ENCODE measurements around the gene KRT27. TPM values are rescaled to one million over a fixed set of nuclear protein-coding genes. Genes with fewer than 3 reads are reported as not detected.

The KRT27 gene
- total RNA-seq, 1 donor from 2014 or later: not detected

DNA sequence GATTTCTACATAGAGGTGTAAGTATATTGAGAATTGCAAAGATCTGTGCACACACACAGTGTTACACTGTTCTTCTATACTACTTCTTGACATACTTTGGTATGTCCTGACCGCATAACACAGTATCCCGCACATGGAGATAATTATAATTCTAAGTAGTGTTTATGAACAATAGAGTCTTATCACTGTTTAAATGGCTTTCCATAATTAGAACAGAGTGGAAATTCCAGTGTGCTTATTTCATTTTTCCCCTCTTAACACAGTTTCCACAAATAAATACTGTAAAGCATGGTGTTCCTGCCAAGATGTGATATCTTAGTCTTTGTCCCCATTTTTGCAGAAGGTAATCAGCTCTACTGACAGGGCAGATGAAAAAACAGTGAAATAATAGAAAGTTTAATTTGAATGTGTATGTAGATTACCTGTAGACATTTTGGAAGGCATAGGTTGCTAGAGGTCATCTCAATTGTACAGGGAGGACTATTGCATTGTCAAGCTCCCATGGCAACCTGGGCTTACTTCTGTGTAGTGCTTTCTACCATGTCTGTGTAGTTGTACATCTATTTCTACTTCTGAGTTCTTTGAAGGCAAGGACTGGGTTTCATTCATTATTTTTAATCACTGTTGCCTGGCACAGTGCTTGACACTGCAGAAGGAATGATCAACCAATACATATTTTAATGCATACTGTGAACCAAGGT, 27.5 kb upstream of the KRT27 start:
- DNase-seq (ENCODE audit: low spot score): no peak

DNA sequence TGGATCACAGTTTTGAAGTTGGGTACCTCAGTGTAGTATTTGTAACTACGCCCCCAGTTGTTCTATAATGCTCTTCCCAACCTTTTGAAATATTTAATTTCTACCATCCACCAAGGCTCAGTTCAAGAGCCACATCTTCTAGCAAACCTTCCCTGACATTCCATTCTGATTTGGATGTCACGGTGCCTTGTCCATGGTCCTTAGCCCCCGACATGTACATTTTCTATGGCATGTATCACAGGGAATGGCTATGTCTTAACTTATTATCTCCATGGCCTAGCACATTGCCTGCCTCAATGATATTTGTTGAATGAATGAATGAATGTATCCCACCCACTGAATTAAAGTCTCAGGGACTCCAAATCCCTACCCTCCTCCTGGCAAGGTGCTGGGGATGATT, 23.8 kb upstream of the KRT27 start:
- no peak for DNase-seq (ENCODE audit: low spot score)

DNA sequence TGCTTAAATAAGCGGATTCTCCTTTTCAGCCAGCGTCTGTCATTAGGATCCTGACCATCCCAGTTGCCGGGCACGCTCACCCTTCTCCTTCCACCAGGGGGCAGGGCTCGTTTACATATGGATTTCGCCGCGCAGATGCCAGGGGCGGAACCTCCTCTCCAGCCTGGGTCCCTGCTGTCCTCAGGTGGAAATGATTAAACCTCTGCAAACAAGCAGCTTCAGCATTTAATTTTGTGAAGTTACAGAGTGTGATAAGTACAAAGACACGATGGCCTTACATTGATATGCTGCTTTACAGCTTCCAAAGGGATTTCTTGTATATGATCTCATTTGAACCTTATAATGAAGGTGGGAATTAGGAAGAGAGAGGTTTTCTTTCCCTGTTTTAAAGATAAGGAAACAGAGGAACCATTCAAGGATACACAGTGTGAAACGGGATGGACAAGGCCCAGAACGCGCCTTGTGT, 21.3 kb upstream of the KRT27 start:
- DNase-seq (ENCODE audit: low spot score): peak; percentile 75

DNA sequence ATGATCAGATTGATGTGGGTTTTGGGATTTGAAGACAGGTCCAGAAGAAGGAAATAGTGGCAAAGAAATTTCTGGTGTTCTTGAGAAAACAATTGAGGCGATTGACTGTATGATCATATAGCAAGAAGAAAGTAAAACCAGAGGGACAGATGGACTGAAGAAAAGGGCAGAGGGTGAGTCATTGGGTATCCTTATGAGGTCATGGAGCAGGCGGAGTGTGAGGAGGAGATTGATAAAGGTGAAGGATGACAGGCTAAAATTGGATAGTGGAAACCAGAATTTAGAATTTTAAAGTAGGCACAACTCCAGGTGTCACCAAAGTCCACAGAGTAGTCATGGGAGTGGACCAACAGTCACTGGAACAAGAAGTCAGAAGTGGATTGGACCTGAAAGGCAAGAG, 18.8 kb upstream of the KRT27 start:
- DNase-seq (ENCODE audit: low spot score): no peak

DNA sequence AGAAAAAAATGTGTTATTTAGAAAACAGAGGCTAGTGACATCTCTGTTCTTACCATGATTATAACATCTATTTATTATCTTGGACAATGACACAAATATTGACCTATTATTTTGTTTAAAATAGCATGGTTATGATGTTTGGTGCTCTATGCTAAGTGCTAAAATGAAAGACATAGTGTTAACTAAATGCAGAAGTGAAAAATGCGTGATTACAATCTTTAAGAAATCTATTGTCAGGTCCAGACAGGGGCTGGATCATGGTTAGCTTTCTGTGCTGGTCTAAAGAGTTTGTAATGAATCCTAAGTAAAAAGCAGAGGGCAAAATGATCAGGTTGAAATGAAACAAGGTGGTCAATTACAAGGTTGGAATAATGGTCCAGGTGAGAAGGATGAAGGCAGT, 18.0 kb upstream of the KRT27 start:
- no peak for DNase-seq (ENCODE audit: low spot score)

DNA sequence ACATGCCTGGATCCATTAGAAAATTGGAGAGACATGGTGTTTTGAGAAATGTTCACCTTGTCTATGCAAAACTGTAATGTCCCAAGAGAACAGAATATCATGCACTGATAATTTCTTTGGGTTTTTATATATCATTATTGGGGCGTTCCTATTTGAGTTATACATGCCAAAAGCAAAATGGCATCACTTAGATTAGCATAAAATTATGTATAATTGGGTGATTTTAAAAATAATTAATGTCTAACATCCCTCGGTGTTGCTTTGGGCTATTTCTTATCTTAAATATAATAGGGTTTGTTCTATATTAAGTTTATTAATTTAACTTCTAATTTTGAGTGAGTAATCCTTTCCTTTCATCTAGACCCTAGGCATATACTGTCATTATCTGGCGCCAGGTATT, 17.5 kb upstream of the KRT27 start, which contains the start of gene KRT28:
TSS of gene KRT28 (minus strand) at position 101 of the 400 bp plus-strand sequence. CDS start at position 35, 66 bp downstream.
- no peak for DNase-seq (ENCODE audit: low spot score)

DNA sequence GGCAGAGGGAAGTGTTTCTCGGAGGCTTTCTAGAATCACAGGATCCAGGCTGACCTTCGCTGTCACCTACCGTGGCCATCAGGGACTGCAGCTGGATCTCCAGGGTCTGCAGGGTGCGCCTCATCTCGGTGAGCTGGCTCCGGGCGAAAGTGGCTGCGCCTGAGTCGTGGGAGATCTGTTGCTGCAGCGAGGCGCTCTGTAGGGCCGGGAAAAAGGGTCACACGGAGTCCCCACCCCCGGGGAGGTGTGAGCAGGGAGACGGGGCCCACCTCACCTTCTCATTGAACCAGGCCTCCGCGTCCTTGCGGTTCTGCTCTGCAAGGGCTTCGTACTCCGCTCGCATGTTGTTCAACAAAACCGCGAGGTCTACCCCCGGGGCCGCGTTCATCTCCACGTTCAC, 14.5 kb upstream of the KRT27 start:
- DNase-seq (ENCODE audit: low spot score): no peak

DNA sequence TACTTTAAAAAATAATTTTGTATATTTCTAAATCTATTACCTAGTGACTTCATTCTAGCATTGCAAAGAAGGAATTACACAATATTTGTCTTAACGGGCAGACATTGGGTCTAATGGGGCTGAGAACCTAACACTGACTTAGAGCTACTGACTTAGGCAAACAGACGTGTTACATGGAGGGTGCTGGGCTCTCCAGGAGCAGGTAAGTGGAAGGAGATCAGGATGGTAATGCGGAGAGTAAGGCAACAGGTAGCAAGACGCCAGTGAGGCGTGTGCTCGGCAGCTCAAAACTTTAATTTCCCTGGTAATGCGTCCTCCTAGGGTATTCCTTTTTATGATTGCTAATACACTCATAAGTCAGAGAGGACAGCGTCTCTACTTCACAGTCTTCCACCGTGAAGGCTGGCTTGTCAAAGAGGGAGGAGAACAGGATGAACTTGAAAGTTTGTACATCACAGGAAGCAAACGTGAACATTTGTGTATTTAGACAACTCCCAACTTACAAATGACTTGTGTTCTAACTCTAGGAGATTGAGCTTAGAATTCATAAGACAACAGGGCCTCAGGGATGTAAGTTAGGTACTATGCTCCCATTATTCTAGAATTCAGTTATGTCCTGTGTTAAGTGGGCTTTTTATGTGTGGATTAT, 12.8 kb upstream of the KRT27 start:
- no peak for DNase-seq (ENCODE audit: low spot score)

DNA sequence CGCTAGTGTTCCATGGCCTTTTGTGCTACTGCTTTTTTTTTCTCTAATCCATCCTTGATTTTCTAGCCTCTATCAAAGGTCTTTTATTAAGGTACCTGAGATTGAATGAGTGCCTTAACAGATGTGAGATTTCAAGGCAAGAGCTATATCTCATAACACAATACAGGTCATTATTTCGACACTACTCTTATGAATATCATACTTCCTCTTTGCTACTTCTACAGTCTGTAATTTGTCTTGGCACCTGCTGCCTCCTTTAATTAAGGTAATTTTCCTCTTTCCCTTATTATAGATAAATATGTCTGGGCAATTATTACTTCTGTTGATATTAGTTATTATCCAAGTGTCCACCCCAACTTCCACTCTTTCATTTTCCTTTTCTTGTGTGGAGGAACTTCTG, 12.1 kb upstream of the KRT27 start:
- no peak for DNase-seq (ENCODE audit: low spot score)

DNA sequence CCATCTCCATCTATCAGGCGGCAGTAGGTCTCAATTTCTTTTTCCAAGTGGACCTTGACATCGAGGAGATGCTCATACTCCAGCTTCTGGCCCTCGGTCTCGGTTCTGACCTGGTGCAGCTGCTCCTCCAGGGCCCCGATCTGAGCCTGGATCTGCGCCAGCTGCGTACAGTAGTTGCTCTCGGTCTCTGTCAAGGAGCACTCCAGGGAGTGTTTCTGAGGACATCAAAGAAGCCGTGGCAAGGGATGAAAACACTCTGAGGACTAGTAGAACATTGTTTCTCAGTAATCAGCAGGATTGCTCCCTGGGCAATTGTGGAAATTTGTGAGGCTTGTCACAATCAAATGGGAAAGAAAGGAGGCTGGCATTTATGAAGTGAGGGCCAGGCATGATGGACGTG, 11.5 kb upstream of the KRT27 start:
- DNase-seq (ENCODE audit: low spot score): no peak

DNA sequence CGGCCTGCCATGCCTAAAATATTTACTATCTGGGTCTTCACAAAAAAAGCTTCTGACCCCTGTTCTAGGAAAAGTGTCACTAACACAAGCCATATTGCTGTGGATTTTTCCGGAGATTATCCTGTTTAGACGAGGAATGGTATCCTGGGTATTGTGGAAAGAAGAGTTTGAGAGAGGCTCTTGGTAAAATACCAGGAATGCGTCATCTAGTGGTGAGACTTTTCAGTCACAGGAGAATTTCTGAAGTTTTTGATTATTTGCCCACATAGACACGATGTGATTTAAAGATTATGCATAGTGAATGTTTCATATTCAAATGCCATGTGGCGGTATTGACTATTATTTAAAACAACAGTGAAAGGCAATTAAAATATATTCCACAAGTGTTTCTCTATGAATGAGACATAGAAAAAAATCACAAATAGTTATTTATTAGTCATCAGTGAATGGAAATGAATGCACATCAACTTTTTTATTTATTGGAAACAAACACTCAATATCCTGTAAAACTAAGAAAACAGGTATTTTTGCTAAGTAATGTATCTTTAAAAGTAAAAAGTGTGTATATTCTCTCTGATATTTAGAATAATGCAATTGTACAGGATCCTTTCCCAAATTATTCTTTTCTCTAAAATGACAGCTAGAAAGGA, 9.6 kb upstream of the KRT27 start:
- peak; percentile 74 for DNase-seq (ENCODE audit: low spot score)

DNA sequence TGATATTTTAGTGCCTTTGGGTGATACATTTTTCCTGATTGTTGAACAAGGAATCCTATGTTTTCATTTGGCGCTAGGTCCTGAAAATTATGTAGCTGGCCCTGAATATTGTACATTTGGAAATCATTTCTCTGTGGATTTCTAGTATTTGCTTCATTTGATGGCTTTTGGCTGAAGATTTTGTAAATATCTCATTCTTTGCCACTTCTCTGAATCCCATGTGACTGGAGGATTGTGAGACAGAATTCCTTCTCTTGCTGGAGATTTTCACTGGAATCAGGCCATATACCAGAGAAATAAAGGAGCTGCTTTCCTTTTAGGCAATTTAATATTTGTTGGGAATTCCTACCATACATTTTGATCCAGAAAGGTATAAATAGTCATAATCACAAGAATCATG, 8.8 kb upstream of the KRT27 start:
- DNase-seq (ENCODE audit: low spot score): peak; percentile 58

DNA sequence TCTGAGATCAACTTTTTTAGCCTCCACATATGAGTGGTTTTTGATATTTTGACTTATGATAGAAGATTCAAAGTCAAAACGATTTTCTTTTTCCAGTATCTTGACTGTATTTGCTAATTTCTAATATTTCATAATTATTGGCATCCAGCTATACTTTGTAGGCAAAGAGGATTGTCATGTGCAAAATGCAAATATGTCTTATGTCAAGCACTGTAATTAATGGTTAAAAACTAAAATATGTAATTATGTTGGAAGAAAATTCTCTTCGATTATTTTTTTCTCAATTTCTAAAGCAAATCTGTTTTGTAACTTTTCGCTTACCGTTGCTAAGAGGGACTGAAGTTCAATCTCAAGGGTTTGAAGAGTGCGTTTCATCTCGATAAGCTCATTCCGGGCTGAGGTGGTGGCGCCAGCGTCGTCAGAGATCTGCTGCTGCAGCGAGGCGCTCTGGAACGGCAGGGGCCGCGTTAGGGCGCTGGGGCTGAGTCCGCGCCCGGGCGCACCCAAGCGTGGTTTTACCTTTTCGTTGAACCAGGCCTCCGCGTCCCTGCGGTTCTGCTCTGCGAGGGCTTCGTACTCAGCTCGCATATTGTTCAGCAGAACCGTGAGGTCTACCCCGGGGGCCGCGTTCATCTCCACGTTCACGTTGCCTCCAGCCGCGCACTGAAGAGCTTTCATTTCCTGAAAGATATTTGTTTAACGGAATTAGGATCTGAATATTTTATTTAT, 3.0 kb downstream of the KRT27 start:
- peak; percentile 13 for DNase-seq (ENCODE audit: low spot score)

DNA sequence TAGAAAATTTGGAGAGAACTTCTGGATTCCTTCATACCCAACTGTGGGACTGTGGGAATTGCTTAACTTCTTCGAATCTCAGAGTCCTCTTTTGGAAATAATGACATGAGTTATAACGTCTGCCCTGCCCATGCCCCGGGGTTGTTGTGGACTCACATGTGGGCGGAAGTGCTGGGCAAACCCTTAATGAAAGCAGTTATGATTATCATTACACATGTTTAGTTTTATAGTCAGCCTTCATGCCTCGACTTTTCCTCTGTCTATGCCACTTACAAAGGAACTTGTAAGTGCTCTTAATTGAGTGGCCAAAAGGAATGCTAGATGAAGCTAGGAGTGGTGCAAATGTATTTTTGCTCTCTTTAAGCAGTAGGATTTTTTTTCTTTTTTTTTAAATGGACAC, 3.9 kb downstream of the KRT27 start:
- DNase-seq (ENCODE audit: low spot score): no peak

DNA sequence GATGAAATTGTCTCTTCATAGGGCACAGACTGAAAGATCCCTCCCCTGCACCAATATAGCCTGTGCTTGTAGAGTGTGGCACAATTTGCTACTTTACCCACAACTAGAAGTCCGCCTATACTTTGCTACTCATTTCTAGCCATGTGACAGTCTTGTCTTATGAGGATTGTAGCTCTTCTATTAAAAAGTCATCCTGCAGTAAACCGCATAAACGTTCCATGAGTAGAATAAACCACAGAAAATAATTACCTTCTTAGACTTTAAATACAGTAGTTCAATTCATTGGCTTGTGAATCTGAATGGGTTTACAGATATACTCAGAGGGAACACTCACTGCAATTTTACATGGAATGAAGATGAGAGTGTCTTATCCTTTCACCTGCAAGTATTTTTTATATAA, 4.4 kb downstream of the KRT27 start:
- no peak for DNase-seq (ENCODE audit: low spot score)

DNA sequence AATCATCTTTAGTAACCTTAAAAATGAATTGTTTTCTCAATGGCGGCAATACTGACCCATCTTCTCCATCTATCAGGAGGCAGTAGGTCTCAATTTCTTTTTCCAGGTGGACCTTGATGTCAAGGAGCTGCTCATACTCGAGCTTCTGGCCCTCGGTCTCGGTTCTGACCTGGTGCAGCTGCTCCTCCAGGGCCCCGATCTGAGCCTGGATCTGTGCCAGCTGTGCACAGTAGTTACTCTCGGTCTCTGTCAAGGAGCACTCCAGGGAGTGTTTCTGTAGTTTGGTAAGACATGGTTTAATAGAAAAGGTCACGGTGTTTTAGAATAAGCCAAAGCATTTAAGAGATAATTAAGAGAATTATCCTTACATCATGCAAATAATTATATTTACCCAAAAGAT, 4.9 kb downstream of the KRT27 start:
- no peak for DNase-seq (ENCODE audit: low spot score)

DNA sequence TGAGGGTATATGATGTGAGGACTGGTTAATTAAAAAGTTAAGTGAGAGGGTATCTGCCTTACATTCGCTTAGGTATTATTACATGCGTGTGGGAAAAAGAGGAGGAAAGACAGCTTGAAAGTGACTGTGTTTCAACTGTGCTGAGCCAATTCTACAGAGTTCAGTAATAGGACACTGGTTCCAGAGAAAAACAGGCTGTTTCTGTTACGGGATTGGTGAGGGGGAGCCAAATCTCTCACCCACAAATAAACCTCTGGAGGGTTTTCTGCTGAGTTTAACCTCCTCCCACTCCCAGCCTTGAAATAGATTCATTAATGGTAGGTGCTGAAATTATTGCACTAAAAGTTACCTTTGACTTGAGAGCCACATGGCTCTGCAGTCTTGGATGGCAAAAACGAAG, 6.4 kb downstream of the KRT27 start:
- no peak for DNase-seq (ENCODE audit: low spot score)

DNA sequence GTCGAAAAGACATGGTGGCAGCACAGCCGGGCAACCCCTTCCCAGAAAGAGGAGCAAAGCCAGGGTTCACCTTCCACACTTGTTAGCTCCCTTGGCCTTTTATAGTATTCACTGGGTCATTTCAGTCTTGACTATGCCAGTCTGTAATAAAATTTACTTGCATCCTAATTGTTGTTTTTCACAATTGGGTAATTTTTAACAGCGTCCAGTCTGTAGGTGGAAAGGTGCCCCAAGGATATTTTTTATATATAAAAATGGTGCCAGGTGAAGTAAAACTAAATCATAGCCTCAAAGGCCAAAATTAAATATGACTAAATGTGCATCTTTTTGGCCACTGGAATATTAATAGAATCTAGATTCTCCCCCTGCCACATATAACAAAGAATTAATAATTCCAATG, 10.2 kb downstream of the KRT27 start, which contains the start of gene KRT26:
TSS of gene KRT26 (minus strand) at position 101 of the 400 bp plus-strand sequence. CDS start at position 13, 88 bp downstream.
- DNase-seq (ENCODE audit: low spot score): no peak

DNA sequence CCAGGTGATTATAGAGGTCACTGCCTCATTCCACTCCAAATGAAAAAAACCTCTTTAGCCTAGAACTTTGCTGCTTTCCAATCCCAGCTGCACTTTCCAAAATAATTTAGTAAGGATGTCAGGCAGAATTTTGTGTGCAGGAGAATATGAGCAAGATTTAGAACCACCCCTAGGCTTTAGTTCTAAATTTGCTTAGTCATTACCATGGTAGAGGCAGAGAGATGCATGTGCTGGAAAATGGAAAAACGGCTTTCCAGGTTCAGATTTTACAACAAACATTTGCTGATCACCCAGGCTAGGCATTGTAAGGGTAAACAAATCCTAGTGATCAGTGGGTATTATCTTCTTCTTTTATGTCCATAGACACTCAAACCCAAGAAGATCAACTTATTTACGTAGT, 16.7 kb downstream of the KRT27 start:
- DNase-seq (ENCODE audit: low spot score): no peak

DNA sequence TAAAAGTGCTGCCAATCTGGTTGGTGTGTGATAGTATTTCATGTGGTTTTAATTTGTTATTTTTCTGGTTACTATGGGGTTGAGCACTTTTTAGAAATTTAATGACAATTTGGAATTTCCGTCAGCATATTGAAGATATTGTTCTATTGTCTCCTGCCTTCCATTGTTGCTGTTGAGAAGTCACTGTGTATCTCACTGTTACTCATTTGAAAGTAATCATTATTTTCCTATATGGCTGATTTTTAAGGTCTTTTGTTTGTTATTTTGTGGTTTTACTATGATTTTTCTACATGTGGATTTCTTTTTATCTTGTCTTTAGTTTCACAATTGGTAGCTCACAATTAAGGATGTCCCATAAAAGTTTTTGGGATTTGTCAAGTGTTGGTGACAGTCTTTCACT, 18.6 kb downstream of the KRT27 start:
- no peak for DNase-seq (ENCODE audit: low spot score)

DNA sequence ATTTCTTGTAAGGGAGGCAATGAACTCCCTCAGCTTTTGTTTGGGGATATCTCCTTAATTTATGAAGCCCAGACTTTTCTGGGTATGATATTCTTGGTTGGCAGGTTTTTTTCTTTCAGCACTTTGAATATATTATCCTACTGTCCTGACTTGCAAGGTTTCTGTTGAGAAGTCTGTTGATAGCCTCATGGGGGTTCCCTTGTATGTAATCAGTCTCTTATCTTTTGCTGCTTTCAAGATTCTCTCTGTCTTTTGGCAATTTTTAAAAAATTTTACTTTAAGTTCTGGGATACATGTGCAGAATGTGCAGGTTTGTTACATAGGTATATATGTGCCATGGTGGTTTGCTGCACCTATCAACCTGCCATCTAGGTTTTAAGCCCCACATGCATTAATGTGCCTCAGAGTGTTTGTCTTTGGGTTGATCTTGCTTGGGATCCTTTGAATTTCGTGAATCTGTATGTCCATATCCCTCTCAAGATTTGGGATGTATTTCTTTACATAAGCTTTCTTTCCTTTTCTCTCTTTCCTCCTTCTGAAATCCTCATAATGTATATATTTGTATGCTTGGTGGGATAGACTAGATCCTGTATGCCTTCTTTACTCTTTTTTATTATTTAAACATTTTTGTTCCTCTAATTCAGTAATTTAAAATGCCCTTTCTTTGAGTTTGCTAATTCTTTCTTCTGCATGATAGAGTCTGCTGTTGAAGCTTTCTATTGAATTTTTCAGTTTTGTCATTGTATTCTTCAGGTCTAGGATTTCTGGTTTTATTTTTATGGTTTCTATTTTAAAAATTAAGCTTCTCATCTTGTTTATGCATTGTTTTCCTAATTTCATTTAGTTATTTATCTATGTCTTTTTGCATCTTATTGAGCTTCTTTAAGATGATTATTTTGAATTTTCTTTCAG, 22.0 kb downstream of the KRT27 start:
- no peak for DNase-seq (ENCODE audit: low spot score)

All from umbilical cord (tissue), 2 donors.